PC-9 (cell line): Measurements from ENCODE around the gene CAPRIN1. TPM values are rescaled to one million over a fixed set of nuclear protein-coding genes. Genes with fewer than 3 reads are reported as not detected.
A peak's percentile ranks its signal among the peaks of the same experiment; 100 is the strongest.
"Not testable (repeated sequence)": the region's sequence is repeated elsewhere in the genome, so short reads cannot be mapped to it uniquely, and the experiment has no call there.

Experiments
- BruUV-seq: library from RNA; stranded (reverse); fragments of 400-500 nt; replicated peaks from 2 replicates; lab custom pipeline; 2021; lab: Mats Ljungman, UMichigan
- CTCF ChIA-PET: fragments of 300-600 bp; sonication (Branson Sonifier 250); formaldehyde crosslinking; loops from one replicate; lab custom pipeline; 2022; ENCODE audit warnings: antibody characterized with exemption; lab: Charles Lee
- POLR2A ChIA-PET: fragments of 300-600 bp; sonication (Branson Sonifier 250); formaldehyde crosslinking; loops from one replicate; lab custom pipeline; 2022; ENCODE audit warnings: antibody characterized with exemption; ENCODE audit not compliant: unreplicated experiment; lab: Charles Lee
- DNase-seq, 2 experiments: peaks; one replicate each; pipeline versions ENCODE4 v3.0.0 to v3.0.0-alpha.2; 2015 to 2022; ENCODE audit warnings: mixed read lengths in 1 of 2
- H2AFZ ChIP-seq: fragments of 200-600 bp; sonication (generic); 2 replicates; pipeline ENCODE4 v1.8.1; 2017; ENCODE audit warnings: antibody characterized with exemption
- H3F3A ChIP-seq: fragments of 200-600 bp; sonication (generic); 2 replicates; pipeline ENCODE4 v1.8.1; 2017; ENCODE audit warnings: antibody characterized with exemption, mild to moderate bottlenecking, low read depth; ENCODE audit not compliant: insufficient read depth
- H3K27ac ChIP-seq: fragments of 200-600 bp; sonication (generic); 2 replicates; pipeline ENCODE4 v1.6.1; 2016; ENCODE audit warnings: mixed run types
- H3K27me3 ChIP-seq: fragments of 200-600 bp; sonication (generic); 2 replicates; pipeline ENCODE4 v1.6.1; 2016; ENCODE audit warnings: low read depth, mixed run types; ENCODE audit not compliant: insufficient read depth
- H3K36me3 ChIP-seq: fragments of 200-600 bp; sonication (generic); 2 replicates; pipeline ENCODE4 v1.6.1; 2016; ENCODE audit warnings: low read depth, mixed run types
- H3K4me1 ChIP-seq: fragments of 200-600 bp; sonication (generic); replicated peaks from 2 replicates; pipeline ENCODE4 v1.6.1; 2016; ENCODE audit warnings: mixed run types; ENCODE audit not compliant: insufficient read depth
- H3K4me2 ChIP-seq: fragments of 200-600 bp; sonication (generic); 2 replicates; pipeline ENCODE4 v1.6.1; 2017; ENCODE audit warnings: mixed run types
- H3K4me3 ChIP-seq: fragments of 200-600 bp; sonication (generic); 2 replicates; pipeline ENCODE4 v1.6.1; 2016; ENCODE audit warnings: mixed run types
- H3K79me2 ChIP-seq: fragments of 200-600 bp; sonication (generic); 2 replicates; pipeline ENCODE4 v1.6.1; 2017; ENCODE audit warnings: low read depth, mixed run types
- H3K9me2 ChIP-seq: fragments of 200-600 bp; sonication (generic); 2 replicates; pipeline ENCODE4 v1.8.1; 2017; ENCODE audit warnings: mild to moderate bottlenecking; ENCODE audit not compliant: insufficient read depth
- H3K9me3 ChIP-seq: fragments of 200-600 bp; sonication (generic); 2 replicates; pipeline ENCODE4 v1.8.1; 2016; ENCODE audit warnings: low read depth; ENCODE audit not compliant: insufficient read depth
- H4K20me1 ChIP-seq: fragments of 200-600 bp; sonication (generic); 2 replicates; pipeline ENCODE4 v1.8.1; 2017; ENCODE audit not compliant: insufficient read depth
- CTCF ChIP-seq: fragments of 200-600 bp; sonication (generic); conservative IDR thresholded peaks from 2 replicates; pipeline ENCODE4 v1.6.1; 2017; ENCODE audit warnings: mixed run types, antibody characterized with exemption, mild to moderate bottlenecking, moderate library complexity
- EZH2 ChIP-seq: fragments of 200-600 bp; sonication (generic); IDR thresholded peaks from 2 replicates; pipeline ENCODE4 v1.8.0; 2017; ENCODE audit warnings: antibody characterized with exemption, low read depth
- intact Hi-C: fragments of 100-400 bp; cut with micrococcal nuclease; formaldehyde crosslinking; loops from one replicate; pipeline ENCODE4 v1.10.0; 2022; ENCODE audit not compliant: unreplicated experiment
- total RNA-seq: library from RNA; stranded (reverse); gene quantifications from 2 replicates; pipeline ENCODE4 v1.2.3, GENCODE V29; 2021

Gene CAPRIN1
- total RNA-seq, 1 experiment from 2014 or later = 289 TPM

- Histone ChIP-seq H2AFZ (peak overlapping the region; percentile 86), H3K27me3 (no peaks in the 10 kb centered on the region), H3F3A (peaks cover 31% of the 10 kb centered on the region), H3K27ac (peak overlapping the region; percentile 94), H3K9me3 (no peaks in the 10 kb centered on the region), H3K4me3 (peak overlapping the region; percentile 72), H4K20me1 (peaks cover 42% of the 10 kb centered on the region), H3K79me2 (peaks cover 55% of the 10 kb centered on the region), H3K4me2 (peak overlapping the region; percentile 86), H3K36me3 (peaks cover 34% of the 10 kb centered on the region), H3K4me1 (peaks cover 46% of the 10 kb centered on the region), H3K9me2 (no peaks in the 10 kb centered on the region)
- ChIA-PET POLR2A (no interaction called here), CTCF (interaction anchor here (0.6 kb wide), 1 partner anchor 220 kb away, joined by 6 read pairs; no protein-coding TSS in a partner anchor)
- intact Hi-C loops = loop anchor here (1.0 kb wide), 1 partner anchor 55 kb away; no protein-coding TSS in a partner anchor
- peak in 1 of 2 experiments; percentile 15 for DNase-seq
- no peak for TF ChIP-seq EZH2
- TF ChIP-seq CTCF = no peak
- BruUV-seq = TSS peak; percentile 86
These were observed 1.2 kb downstream of the CAPRIN1 start for GRCh38 chr11:34052608-34053160.

- Histone ChIP-seq H3K4me2 (peak overlapping the region; percentile 86), H3K4me1 (peaks cover 46% of the 10 kb centered on the region), H4K20me1 (peaks cover 47% of the 10 kb centered on the region), H3K27ac (peak overlapping the region; percentile 94), H3K27me3 (no peaks in the 10 kb centered on the region), H2AFZ (peak overlapping the region; percentile 86), H3F3A (peaks cover 31% of the 10 kb centered on the region), H3K36me3 (peaks cover 35% of the 10 kb centered on the region), H3K4me3 (peak overlapping the region; percentile 72), H3K9me3 (no peaks in the 10 kb centered on the region), H3K9me2 (no peaks in the 10 kb centered on the region), H3K79me2 (peaks cover 61% of the 10 kb centered on the region)
- intact Hi-C loops = loop anchor here (1.0 kb wide), 1 partner anchor 56 kb away; no protein-coding TSS in a partner anchor
- TF ChIP-seq EZH2 (no peak), CTCF (no peak)
- DNase-seq = peak; percentile 63 to 75
- ChIA-PET CTCF (interaction anchor here (0.6 kb wide), 1 partner anchor 220 kb away, joined by 6 read pairs; no protein-coding TSS in a partner anchor), POLR2A (interaction anchor here (0.7 kb wide), 1 partner anchor 318 kb away, joined by 4 read pairs; no protein-coding TSS in a partner anchor)
- TSS peak; percentile 37 for BruUV-seq
These were observed 1.7 kb downstream of the CAPRIN1 start for GRCh38 chr11:34053161-34053686.

GRCh38 chr11:34054351-34054750 lies 2.8 kb downstream of the CAPRIN1 start:
- peaks cover 72% of the 10 kb centered on the region for H3K79me2 ChIP-seq
- H3K4me1 ChIP-seq = peaks cover 46% of the 10 kb centered on the region
- H3K4me3 ChIP-seq = peak overlapping the region; percentile 72
- H3K27me3 ChIP-seq, H3K9me2 ChIP-seq, H2AFZ ChIP-seq, H3K9me3 ChIP-seq, DNase-seq, BruUV-seq, CTCF ChIA-PET, intact Hi-C loops: not testable (repeated sequence)
- POLR2A ChIA-PET = interaction anchor here (0.6 to 0.7 kb wide), 2 partner anchors 21 to 101 kb away, joined by 4 read pairs; no protein-coding TSS in a partner anchor
- peaks cover 59% of the 10 kb centered on the region for H4K20me1 ChIP-seq
- H3F3A ChIP-seq = peaks cover 34% of the 10 kb centered on the region
- peak overlapping the region; percentile 86 for H3K4me2 ChIP-seq
- peaks cover 45% of the 10 kb centered on the region for H3K36me3 ChIP-seq
- H3K27ac ChIP-seq = 0 out of 2 replicates have a peak overlapping the region, but pooled peaks have one; percentile 12
